ENCODE results near the gene FOXP1. TPM values are rescaled to one million over a fixed set of nuclear protein-coding genes. Genes with fewer than 3 reads are reported as not detected.
A peak's percentile ranks its signal among the peaks of the same experiment; 100 is the strongest.

Gene FOXP1
- total and polyA plus RNA-seq, 2 donors (not counting 1 experiment from before 2014, with no cell fraction given): 70.3 to 101 TPM

- peak overlapping the region in 2 of 4 experiments; percentile 6 to 28 for H3K4me3 ChIP-seq (replicated peaks in 1 of 4; ENCODE audit: control extremely low read depth in 1 of 4, insufficient read depth in 1 of 4, low read depth in 3 of 4, low read length in 4 of 4)
- H3K9ac ChIP-seq (ENCODE audit: insufficient read depth, low read length): peak overlapping the region; percentile 65
- no peaks in the 10 kb centered on the region for H3K9me3 ChIP-seq (ENCODE audit: control insufficient read depth, insufficient read depth, low read depth, low read length)
- TF ChIP-seq, protein P1, sequence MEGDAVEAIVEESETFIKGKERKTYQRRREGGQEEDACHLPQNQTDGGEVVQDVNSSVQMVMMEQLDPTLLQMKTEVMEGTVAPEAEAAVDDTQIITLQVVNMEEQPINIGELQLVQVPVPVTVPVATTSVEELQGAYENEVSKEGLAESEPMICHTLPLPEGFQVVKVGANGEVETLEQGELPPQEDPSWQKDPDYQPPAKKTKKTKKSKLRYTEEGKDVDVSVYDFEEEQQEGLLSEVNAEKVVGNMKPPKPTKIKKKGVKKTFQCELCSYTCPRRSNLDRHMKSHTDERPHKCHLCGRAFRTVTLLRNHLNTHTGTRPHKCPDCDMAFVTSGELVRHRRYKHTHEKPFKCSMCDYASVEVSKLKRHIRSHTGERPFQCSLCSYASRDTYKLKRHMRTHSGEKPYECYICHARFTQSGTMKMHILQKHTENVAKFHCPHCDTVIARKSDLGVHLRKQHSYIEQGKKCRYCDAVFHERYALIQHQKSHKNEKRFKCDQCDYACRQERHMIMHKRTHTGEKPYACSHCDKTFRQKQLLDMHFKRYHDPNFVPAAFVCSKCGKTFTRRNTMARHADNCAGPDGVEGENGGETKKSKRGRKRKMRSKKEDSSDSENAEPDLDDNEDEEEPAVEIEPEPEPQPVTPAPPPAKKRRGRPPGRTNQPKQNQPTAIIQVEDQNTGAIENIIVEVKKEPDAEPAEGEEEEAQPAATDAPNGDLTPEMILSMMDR (conservative IDR thresholded peaks at IDR 0.05 in 1 of 2, IDR thresholded peaks at IDR 0.05 in 1 of 2; ENCODE audit: low read depth in 1 of 2, low read length in 2 of 2): no peak
- TF ChIP-seq EZH2 (IDR thresholded peaks at IDR 0.05; ENCODE audit: low read length, missing control alignments): no peak
- DNase-seq (ENCODE audit: low read depth in 2 of 2): peak; percentile 94 to 99
- no peaks in the 10 kb centered on the region for H4K20me1 ChIP-seq (ENCODE audit: control insufficient read depth, extremely low read depth, insufficient read depth, low read length)
- H3K79me2 ChIP-seq (ENCODE audit: control insufficient read depth, insufficient read depth, low read length): peaks cover 51% of the 10 kb centered on the region
- H3K27me3 ChIP-seq (ENCODE audit: control insufficient read depth, insufficient read depth, low read length): no peaks in the 10 kb centered on the region
- H3K4me2 ChIP-seq (ENCODE audit: extremely low read depth, insufficient read depth, low read length): peak overlapping the region; percentile 70
- H3K4me1 ChIP-seq (ENCODE audit: control insufficient read depth, extremely low read depth, insufficient read depth, low read length): peaks cover 36% of the 10 kb centered on the region
- H2AFZ ChIP-seq (ENCODE audit: low read length): no peak overlapping the region
- H3K27ac ChIP-seq (ENCODE audit: insufficient read depth, low read length): peak overlapping the region; percentile 94
- H3K36me3 ChIP-seq (ENCODE audit: control insufficient read depth, insufficient read depth, low read length): no peaks in the 10 kb centered on the region
Measured at GRCh38 chr3:71102111-71102983, 481.2 kb downstream of the FOXP1 start.

DNA sequence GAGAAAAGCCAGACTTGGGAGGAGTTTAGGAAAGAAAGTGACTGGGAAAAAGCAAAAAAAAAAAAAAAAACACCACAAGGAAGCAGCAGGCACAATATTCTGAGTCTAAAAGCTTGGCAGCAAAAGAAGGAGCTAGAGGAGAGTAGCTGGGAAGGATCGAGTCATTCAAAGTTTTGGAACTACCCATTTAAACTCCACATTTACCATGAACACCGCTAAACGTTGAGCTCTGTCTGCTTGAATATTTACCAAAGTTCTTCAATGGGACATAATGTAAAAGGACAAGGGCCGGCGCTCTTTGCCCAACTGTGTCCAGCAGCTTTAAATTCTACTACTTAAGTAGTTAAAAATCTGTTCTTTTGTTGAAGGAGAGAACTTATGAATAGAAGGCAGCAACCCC lies 481.9 kb downstream of the FOXP1 start:
- Histone ChIP-seq H3K4me2 (ENCODE audit: extremely low read depth, insufficient read depth, low read length) (peak overlapping the region; percentile 70), H2AFZ (ENCODE audit: low read length) (no peak overlapping the region), H3K79me2 (ENCODE audit: control insufficient read depth, insufficient read depth, low read length) (peaks cover 47% of the 10 kb centered on the region), H4K20me1 (ENCODE audit: control insufficient read depth, extremely low read depth, insufficient read depth, low read length) (no peaks in the 10 kb centered on the region), H3K27ac (ENCODE audit: insufficient read depth, low read length) (peak overlapping the region; percentile 94), H3K9me3 (ENCODE audit: control insufficient read depth, insufficient read depth, low read depth, low read length) (no peaks in the 10 kb centered on the region), H3K9ac (ENCODE audit: insufficient read depth, low read length) (peak overlapping the region; percentile 65), H3K4me1 (ENCODE audit: control insufficient read depth, extremely low read depth, insufficient read depth, low read length) (peaks cover 36% of the 10 kb centered on the region), H3K36me3 (ENCODE audit: control insufficient read depth, insufficient read depth, low read length) (no peaks in the 10 kb centered on the region), H3K4me3 (replicated peaks in 1 of 4; ENCODE audit: control extremely low read depth in 1 of 4, insufficient read depth in 1 of 4, low read depth in 3 of 4, low read length in 4 of 4) (peak overlapping the region in 1 of 4 experiments; percentile 28), H3K27me3 (ENCODE audit: control insufficient read depth, insufficient read depth, low read length) (no peaks in the 10 kb centered on the region)
- peak; percentile 43 to 63 for DNase-seq (ENCODE audit: low read depth in 2 of 2)
- no peak for TF ChIP-seq EZH2 (IDR thresholded peaks at IDR 0.05; ENCODE audit: low read length, missing control alignments)
- TF ChIP-seq, protein P1 (conservative IDR thresholded peaks at IDR 0.05 in 1 of 2, IDR thresholded peaks at IDR 0.05 in 1 of 2; ENCODE audit: low read depth in 1 of 2, low read length in 2 of 2): no peak

GRCh38 chr3:71101014-71101413 lies 482.5 kb downstream of the FOXP1 start:
- Histone ChIP-seq H3K36me3 (ENCODE audit: control insufficient read depth, insufficient read depth, low read length) (no peaks in the 10 kb centered on the region), H3K9me3 (ENCODE audit: control insufficient read depth, insufficient read depth, low read depth, low read length) (no peaks in the 10 kb centered on the region), H3K4me2 (ENCODE audit: extremely low read depth, insufficient read depth, low read length) (peak overlapping the region; percentile 26), H3K27me3 (ENCODE audit: control insufficient read depth, insufficient read depth, low read length) (no peaks in the 10 kb centered on the region), H3K9ac (ENCODE audit: insufficient read depth, low read length) (no peak overlapping the region), H4K20me1 (ENCODE audit: control insufficient read depth, extremely low read depth, insufficient read depth, low read length) (no peaks in the 10 kb centered on the region), H3K27ac (ENCODE audit: insufficient read depth, low read length) (peak overlapping the region; percentile 94), H3K4me1 (ENCODE audit: control insufficient read depth, extremely low read depth, insufficient read depth, low read length) (peaks cover 36% of the 10 kb centered on the region), H2AFZ (ENCODE audit: low read length) (no peak overlapping the region), H3K4me3 (replicated peaks in 1 of 4; ENCODE audit: control extremely low read depth in 1 of 4, insufficient read depth in 1 of 4, low read depth in 3 of 4, low read length in 4 of 4) (peak overlapping the region in 1 of 4 experiments; percentile 28), H3K79me2 (ENCODE audit: control insufficient read depth, insufficient read depth, low read length) (peaks cover 41% of the 10 kb centered on the region)
- TF ChIP-seq, protein P1 (conservative IDR thresholded peaks at IDR 0.05 in 1 of 2, IDR thresholded peaks at IDR 0.05 in 1 of 2; ENCODE audit: low read depth in 1 of 2, low read length in 2 of 2): no peak
- TF ChIP-seq EZH2 (IDR thresholded peaks at IDR 0.05; ENCODE audit: low read length, missing control alignments): no peak
- peak in 1 of 2 donors; percentile 81 for DNase-seq (ENCODE audit: low read depth in 2 of 2)

Measured in fibroblast of lung (primary cell).